Smooth muscle cell (in vitro differentiated cells): Measurements from ENCODE around the gene CFAP61. TPM values are rescaled to one million over a fixed set of nuclear protein-coding genes. Genes with fewer than 3 reads are reported as not detected.

Experiments used
- DNase-seq: peaks from one replicate; lab custom pipeline; 2025; ENCODE audit not compliant: unreplicated experiment; lab: John Stamatoyannopoulos, UW
- H2AFZ ChIP-seq: fragments of 200-600 bp; sonication (generic); 2 replicates; pipeline ENCODE4 v1.6.0; 2016; ENCODE audit warnings: antibody characterized with exemption, low read depth, mild to moderate bottlenecking
- H3F3A ChIP-seq: fragments of 200-600 bp; sonication (generic); 2 replicates; pipeline ENCODE4 v1.6.0; 2017; ENCODE audit warnings: antibody characterized with exemption, low read depth
- H3K27ac ChIP-seq: fragments of 200-600 bp; sonication (generic); 2 replicates; pipeline ENCODE4 v1.5.1; 2016; ENCODE audit warnings: low read depth, mild to moderate bottlenecking
- H3K27me3 ChIP-seq: fragments of 200-600 bp; sonication (generic); 2 replicates; pipeline ENCODE4 v1.6.1; 2016; ENCODE audit warnings: low read depth, mild to moderate bottlenecking
- H3K36me3 ChIP-seq: fragments of 200-600 bp; sonication (generic); 2 replicates; pipeline ENCODE4 v1.5.1; 2016; ENCODE audit warnings: low read depth
- H3K4me1 ChIP-seq: fragments of 200-600 bp; sonication (generic); 2 replicates; pipeline ENCODE4 v1.5.1; 2016; ENCODE audit warnings: low read depth
- H3K4me2 ChIP-seq: fragments of 200-600 bp; sonication (generic); 2 replicates; pipeline ENCODE4 v1.6.0; 2016; ENCODE audit warnings: mild to moderate bottlenecking
- H3K4me3 ChIP-seq: fragments of 200-600 bp; sonication (generic); 2 replicates; pipeline ENCODE4 v1.5.1; 2016; ENCODE audit warnings: mild to moderate bottlenecking
- H3K79me2 ChIP-seq: fragments of 200-600 bp; sonication (generic); 2 replicates; pipeline ENCODE4 v1.6.0; 2016; ENCODE audit warnings: low read depth, mild to moderate bottlenecking
- H3K9ac ChIP-seq: fragments of 200-600 bp; sonication (generic); 2 replicates; pipeline ENCODE4 v1.6.0; 2016; ENCODE audit warnings: low read depth
- H3K9me3 ChIP-seq: fragments of 200-600 bp; sonication (generic); replicated peaks from 2 replicates; pipeline ENCODE4 v1.5.1; 2016; ENCODE audit warnings: low read depth
- H4K20me1 ChIP-seq: fragments of 200-600 bp; sonication (generic); 2 replicates; pipeline ENCODE4 v1.6.0; 2016; ENCODE audit warnings: low read depth
- CTCF ChIP-seq: fragments of 200-600 bp; sonication (generic); IDR thresholded peaks from 2 replicates; pipeline ENCODE4 v1.5.1; 2017; ENCODE audit warnings: borderline replicate concordance, mild to moderate bottlenecking, antibody characterized with exemption; ENCODE audit not compliant: insufficient read depth, poor library complexity, severe bottlenecking
- WGBS: methylation state at CpG from one replicate; pipeline ENCODE4 v1.1.7; 2016; ENCODE audit warnings: low lambda C conversion rate; 5-methylcytosine and 5-hydroxymethylcytosine counted together
- polyA plus RNA-seq: library from polyadenylated mRNA; unstranded; fragments of >200 nt; fragmentation: Nextera tagmentation; extraction: Ambion mirVana; gene quantifications from 2 replicates; pipeline ENCODE4 v1.2.1, GENCODE V29; 2016
- total RNA-seq: library from RNA; depleted of rRNA; stranded (reverse); fragments of >200 nt; gene quantifications from 2 replicates; pipeline ENCODE4 v1.2.3, GENCODE V29; 2014

CFAP61 gene
- total and polyA plus RNA-seq, 2 experiments from 2014 or later = not detected

DNA sequence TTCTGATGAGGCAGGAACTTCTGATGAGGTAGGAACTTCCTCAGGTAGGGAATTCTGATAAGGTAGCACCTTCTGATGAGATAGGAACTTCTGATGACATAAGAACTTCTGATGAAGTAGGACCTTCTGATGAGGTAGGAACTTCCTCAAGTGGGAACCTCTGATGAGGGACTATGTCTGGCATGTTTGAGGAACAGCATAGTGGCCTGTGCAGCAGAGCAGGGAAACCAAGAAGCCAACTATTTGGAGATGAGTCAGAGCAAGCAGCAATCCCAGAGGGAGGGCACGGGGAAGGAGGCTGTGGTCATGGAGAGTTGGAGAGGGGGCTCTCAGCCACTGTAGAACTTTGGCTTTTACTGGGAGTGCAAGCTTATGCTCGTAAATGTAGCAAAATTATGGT is 132.4 kb downstream of the CFAP61 start:
- H3K4me3 ChIP-seq = no peak overlapping the region
- H2AFZ ChIP-seq = no peak overlapping the region
- H3K27me3 ChIP-seq = peaks cover 22% of the 10 kb centered on the region
- H3K9ac ChIP-seq = no peak overlapping the region
- no peaks in the 10 kb centered on the region for H3K9me3 ChIP-seq
- 72% methylated on average over 2 of the region's 2 CpGs for WGBS
- no peaks in the 10 kb centered on the region for H4K20me1 ChIP-seq
- TF ChIP-seq CTCF = no peak
- H3K4me1 ChIP-seq = no peaks in the 10 kb centered on the region
- DNase-seq = no peak
- H3K27ac ChIP-seq = no peak overlapping the region
- no peak overlapping the region for H3K4me2 ChIP-seq
- no peaks in the 10 kb centered on the region for H3K79me2 ChIP-seq
- H3F3A ChIP-seq = no peaks in the 10 kb centered on the region
- H3K36me3 ChIP-seq = no peaks in the 10 kb centered on the region

DNA sequence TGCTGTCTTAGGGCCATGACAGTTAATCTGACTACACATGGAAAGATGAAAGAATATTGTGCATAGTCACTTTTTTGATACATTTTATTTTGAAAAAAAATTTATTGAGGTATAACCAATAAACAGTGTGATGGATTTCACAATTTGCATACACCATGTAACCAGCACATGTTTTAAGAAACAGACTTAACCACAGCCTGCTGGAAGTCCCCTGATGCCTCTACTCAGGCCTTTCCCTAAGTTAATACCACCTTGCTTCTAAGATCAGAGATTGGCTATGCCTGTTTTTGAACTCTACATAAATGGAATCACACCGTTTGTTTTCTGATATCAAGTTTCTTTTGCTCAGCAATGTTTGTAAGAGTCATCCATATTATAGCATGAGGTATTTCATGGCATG is 136.3 kb downstream of the CFAP61 start:
- no peaks in the 10 kb centered on the region for H3K4me1 ChIP-seq
- H3K27ac ChIP-seq = no peak overlapping the region
- no peak for DNase-seq
- no peak for TF ChIP-seq CTCF
- H3K36me3 ChIP-seq = no peaks in the 10 kb centered on the region
- H4K20me1 ChIP-seq = no peaks in the 10 kb centered on the region
- no peaks in the 10 kb centered on the region for H3F3A ChIP-seq
- H2AFZ ChIP-seq = no peak overlapping the region
- no peak overlapping the region for H3K9ac ChIP-seq
- H3K9me3 ChIP-seq = no peaks in the 10 kb centered on the region
- no peaks in the 10 kb centered on the region for H3K79me2 ChIP-seq
- H3K4me2 ChIP-seq = no peak overlapping the region
- no peak overlapping the region for H3K4me3 ChIP-seq
- WGBS = 79% methylated on average over 1 of the region's 1 CpG
- H3K27me3 ChIP-seq = peaks cover 43% of the 10 kb centered on the region

- DNase-seq = no peak
- no peaks in the 10 kb centered on the region for H3K36me3 ChIP-seq
Observed at GRCh38 chr20:20192366-20192765, 140.0 kb downstream of the CFAP61 start.

More at GRCh38 chr20:20192366-20192765, 140.0 kb downstream of the CFAP61 start:
- H3K79me2 ChIP-seq = no peaks in the 10 kb centered on the region
- H3F3A ChIP-seq = no peaks in the 10 kb centered on the region
- no peak overlapping the region for H3K9ac ChIP-seq
- no peaks in the 10 kb centered on the region for H3K4me1 ChIP-seq
- peaks cover 70% of the 10 kb centered on the region for H3K27me3 ChIP-seq
- H3K27ac ChIP-seq = no peak overlapping the region
- no peaks in the 10 kb centered on the region for H4K20me1 ChIP-seq
- H3K9me3 ChIP-seq = no peaks in the 10 kb centered on the region
- H3K4me3 ChIP-seq = no peak overlapping the region
- no peak for TF ChIP-seq CTCF
- WGBS = 81% methylated on average over 6 of the region's 6 CpGs
- no peak overlapping the region for H2AFZ ChIP-seq
- H3K4me2 ChIP-seq = no peak overlapping the region
